ENCODE data around the gene CD7.
A peak's percentile ranks its signal among the peaks of the same experiment; 100 is the strongest.
"Not testable (repeated sequence)": the region's sequence is repeated elsewhere in the genome, so short reads cannot be mapped to it uniquely, and the experiment has no call there.

The CD7 gene

DNA sequence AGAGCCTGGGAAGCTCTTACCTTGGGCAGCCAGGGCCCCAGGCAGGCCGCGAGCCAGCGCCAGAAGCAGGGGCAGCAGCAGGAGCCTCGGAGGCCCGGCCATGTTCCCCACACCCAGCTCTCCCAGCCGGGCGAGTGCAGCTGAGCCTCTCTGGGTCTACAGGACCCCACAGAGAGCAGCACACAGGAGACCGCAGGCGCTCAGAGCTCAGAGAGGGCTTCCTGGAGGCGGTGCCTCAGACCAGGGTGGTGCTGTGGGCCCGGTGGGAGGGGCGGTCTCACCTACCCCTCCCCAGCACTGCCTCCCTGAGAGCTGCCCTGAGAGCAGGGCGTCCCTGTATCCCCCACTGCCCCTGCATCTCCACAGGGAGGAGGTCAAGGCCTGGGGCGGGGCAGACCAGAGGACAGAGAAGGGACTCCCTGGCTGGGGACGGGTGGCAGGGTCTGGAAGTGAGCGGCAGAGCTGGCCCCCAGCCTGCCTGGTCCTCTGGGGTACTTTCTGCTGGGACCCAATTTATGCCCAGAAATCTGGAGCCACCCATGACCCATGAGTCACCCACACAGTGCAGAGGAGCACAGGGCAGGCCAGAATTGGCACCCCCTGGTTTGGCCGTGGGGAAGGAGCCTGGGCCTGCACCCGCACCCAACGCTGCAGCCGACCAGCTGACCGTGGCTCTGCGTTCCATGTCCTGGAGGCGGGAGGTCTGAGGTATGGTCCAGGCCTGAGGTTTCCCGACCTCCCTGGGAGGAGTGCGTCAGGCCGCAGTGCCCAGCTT lies at the start of gene CD7:
Gene CD7 (minus strand): TSS at position 215 of the 775 bp plus-strand sequence. CDS start 113 bp downstream, at position 102.
- DNase-seq = peak; percentile 66 to 81

DNA sequence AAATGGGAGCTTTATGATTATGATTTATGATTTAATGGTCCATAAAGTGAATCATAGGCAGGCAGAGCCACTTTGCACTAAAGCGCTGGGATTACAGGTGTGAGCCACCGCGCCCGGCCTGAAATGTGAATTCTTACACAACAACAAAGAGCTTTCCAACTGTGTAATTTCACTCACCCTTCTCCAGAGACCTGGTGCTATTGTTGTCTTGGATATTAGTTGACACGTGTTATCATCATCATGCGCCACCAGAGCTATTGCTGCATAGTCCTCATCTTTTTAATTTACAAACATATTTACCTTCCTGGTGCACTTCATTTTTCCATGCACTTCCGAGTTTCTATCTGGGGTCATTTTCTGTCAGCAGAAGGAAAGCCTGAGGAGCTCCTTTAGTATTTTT lies 49.3 kb upstream of the CD7 start:
- no peak for DNase-seq

DNA sequence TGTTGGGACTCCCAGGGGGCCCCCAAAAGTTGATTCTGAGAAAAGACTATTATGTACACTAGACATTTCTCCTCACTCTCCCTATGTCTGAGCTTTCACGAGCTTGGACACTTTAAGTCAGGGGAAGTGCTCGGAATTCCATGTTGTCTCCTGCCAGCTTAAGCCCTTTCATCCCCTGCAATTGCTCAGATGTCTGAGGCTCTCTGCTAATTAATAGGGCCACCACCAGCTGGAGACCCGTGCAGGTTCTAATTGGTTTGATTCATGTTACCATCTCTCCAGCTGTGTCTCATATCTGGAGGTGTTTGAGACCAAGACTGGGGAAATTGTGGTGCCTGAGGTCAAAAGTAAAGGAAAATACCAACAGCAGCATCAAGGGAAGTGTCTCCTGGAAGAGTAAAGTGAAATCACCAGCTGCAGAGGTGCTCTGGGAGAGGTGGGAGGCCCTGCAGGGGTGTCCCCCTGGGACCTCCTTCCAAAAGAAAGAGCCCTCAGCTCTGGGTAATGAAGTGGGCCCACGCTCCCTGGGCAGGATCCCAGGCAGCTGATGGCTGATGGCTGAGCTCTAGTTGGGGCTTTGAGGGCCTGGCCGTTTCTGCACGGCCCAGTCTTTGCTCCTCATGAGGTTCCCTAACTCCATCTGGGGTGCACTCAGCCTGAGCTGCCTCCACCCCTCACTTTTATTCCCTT lies 48.3 kb upstream of the CD7 start:
- DNase-seq = no peak

DNA sequence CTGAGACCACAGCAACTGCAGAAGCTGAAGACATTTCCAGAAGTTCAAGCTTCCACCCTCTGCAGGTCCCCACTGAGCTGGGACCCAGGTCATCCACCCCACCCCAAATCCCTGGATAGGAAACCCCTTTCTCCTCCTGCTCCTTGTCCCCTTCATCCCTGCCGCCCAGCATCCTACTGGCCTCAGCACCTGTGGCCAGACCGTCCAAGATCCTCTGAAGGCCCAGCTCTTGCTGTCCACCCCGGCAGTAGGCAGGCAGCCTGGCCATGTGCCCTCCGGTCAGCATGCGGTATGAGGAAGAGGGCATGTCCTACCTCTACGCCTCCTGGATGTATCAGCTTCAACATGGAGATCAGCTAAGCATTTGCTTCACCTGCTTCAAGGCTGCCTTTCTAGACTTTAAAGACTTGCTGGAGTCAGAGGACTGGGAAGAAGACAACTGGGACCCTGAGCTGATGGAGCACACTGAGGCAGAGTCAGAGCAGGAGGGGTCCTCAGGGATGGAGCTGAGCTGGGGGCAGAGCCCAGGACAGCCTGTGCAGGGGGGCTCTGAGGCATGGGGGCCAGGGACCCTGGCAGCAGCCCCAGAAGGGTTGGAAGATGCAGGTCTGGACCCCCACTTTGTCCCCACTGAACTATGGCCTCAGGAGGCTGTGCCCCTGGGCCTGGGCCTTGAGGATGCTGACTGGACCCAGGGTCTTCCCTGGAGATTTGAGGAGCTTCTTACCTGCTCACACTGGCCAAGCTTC lies 44.7 kb upstream of the CD7 start:
- no peak for DNase-seq

DNA sequence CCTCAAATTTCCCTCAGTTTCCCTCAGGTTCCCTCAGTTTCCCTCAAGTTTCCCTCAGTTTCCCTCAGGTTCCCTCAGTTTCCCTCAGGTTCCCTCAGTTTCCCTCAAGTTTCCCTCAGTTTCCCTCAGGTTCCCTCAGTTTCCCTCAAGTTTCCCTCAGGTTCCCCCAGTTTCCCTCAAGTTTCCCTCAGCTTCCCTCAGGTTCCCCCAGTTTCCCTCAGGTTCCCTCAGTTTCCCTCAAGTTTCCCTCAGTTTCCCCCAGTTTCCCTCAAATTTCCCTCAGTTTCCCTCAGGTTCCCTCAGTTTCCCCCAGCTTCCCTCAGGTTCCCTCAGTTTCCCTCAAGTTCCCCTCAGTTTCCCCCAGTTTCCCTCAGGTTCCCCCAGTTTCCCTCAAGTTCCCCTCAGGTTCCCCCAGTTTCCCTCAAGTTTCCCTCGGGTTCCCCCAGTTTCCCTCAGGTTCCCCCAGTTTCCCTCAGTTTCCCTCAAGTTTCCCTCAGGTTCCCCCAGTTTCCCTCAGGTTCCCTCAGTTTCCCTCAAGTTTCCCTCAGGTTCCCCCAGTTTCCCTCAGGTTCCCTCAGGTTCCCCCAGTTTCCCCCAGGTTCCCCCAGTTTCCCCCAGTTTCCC lies 42.2 kb upstream of the CD7 start:
- not testable (repeated sequence) for DNase-seq

DNA sequence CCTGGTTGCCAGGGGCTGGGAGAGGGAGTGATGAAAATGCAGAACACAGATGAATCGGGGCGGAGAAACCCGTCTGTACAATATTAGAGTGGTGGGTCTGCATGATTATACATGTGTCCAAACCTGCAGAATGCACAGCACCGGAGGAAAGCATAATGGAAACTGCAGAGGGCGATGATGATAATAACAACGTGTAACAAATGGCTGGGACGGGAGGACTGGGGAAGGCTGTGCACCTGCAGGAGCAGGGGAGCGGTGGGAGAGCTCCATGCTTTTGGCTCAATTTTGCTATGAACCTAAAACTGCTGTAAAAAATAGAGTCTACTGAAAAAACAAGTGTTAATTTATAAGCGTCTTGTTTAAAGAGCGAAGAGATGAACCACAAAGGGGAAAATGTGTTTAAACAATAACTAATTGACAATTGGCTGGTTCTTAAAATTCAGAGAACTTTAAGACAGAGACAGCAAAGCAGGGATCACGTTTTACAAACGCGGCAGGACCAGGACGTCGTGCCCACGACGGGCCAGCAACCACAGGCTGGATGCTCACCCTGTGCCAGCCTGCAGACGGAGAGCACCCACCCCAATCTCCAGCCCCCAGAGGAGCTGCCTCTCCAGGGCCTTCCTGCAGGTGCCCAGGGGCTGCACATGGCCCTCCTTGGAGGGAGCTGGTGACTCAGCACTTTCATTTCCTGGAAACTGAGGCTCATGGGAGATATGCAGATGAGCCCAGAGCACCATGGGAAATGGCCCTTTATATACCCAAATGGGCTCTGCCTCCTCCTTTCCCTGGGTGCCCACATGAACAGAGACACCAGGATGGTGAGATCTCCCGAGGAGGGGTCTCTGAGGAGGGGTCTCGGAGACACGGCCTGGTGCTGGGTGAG lies 41.3 kb upstream of the CD7 start, which contains the start of gene TEX19:
Gene TEX19 (plus strand): TSS at position 783 of the 886 bp plus-strand sequence. CDS start 2,904 bp downstream, outside the sequence.
- no peak for DNase-seq

DNA sequence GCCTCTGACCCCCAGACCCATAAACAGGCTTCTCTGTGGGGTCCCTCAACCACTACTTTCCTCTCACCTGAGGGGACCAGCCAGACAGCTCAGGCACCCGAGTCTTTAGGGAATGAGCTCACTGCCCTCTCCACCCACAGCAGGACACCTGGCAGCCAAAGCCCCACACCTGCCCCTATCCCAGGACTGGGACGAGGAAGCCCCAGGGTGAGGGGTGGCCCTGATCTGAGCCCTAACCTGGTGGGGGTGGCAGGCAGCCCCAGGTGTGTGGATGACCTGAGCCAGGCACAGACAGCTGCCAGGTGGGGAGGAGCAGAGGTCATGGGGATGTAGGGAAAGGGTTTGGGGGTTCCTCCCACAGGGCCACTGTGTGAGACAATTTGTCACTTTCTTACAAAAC lies 40.0 kb upstream of the CD7 start:
- DNase-seq = no peak

DNA sequence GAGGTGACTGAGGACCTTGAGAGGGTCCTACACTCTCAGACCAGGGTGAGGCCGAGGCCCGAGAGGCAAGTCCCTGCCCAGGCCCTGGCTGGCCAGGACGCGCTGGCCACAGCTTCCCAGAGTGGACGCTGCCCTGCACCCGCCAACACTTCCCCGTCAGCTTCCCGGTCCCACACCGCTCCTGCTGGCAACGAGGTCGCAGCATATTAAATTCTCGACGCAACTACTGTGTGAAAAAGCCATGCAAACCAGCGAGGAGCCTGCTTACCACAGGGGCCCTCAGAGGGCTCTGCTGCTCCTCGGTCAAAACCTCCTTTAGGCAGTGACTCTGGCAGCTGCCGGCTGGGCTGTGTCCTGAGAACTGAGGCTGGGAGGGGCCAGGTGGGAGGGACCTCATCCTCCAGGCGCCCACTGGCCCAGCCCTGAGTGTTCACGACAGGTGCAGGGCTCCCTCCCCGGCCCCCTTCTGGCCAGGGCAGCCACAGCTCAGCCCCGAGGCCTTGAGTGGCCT lies 39.5 kb upstream of the CD7 start:
- DNase-seq = no peak

DNA sequence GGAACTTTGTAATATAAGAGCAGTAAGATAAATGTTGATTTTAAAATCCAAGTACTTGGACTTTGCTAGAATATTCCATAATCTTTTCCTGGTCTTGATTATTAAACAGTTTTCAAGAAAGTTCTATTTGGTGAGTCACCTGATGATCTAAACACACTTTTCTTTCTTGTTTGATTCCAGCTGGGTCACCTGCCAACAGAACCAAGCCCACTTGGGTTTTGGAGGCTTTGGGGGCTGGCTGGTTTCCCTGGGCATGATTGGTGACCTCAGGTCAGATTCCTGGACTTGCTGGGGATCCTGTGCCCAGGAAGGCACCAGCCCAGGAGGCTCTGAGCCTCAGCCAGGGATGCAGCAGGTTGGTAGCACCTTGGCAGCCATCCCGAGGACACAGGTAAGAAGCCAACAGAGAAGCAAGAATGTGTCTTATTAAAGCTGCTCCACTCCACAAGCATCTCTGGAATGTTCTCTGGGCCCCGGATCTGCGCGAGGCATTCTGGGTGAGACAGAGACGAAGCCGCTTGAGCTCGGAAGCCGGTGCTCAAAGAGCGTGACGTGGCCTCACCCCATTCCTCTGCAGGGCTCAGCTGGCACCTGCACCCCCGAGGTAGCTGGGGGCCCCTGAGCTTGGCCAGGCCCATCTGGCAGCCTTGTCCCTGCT lies 38.5 kb upstream of the CD7 start:
- no peak for DNase-seq

DNA sequence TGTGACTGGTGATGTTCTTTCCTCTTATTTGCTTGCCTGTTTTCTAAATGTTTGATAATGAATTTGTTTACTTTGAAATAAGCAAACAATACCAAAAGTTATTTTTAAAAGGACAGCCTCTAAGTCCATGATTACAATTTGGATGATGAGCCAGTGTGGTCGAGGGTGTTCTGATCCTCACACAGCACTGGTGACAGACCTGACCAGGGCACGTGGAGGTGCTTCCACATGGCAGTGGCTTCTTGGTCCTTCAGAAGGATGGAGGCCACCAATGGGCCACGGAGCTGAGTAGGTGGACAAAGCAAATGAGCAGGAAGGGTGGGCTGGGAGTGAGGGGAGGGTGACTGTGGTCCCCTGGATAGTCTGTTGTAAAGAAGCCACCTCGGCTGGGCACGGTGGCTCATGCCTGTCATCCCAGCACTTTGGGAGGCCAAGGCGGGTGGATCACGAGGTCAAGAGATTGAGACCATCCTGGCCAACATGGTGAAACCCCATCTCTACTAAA lies 37.4 kb upstream of the CD7 start:
- no peak for DNase-seq

DNA sequence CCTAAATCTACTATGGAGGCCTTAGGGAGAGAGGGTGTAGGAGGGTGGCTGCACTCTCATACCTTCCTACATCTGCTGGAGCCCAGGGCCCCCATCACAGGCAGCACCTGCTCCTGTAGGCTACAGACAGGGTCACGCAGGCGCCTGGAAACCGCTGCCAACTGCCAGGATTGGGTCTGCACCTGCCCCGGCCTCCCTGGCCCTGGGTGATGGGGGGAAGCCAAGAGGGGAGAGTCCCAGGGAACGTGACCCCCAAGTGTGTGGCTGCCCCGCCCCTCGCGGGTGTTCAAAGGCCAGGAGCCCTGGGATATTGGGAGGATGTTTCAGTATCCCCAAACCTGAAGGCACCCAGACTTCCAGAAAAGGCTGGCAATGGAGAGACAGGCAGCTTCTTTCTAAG lies 36.1 kb upstream of the CD7 start:
- DNase-seq = no peak

DNA sequence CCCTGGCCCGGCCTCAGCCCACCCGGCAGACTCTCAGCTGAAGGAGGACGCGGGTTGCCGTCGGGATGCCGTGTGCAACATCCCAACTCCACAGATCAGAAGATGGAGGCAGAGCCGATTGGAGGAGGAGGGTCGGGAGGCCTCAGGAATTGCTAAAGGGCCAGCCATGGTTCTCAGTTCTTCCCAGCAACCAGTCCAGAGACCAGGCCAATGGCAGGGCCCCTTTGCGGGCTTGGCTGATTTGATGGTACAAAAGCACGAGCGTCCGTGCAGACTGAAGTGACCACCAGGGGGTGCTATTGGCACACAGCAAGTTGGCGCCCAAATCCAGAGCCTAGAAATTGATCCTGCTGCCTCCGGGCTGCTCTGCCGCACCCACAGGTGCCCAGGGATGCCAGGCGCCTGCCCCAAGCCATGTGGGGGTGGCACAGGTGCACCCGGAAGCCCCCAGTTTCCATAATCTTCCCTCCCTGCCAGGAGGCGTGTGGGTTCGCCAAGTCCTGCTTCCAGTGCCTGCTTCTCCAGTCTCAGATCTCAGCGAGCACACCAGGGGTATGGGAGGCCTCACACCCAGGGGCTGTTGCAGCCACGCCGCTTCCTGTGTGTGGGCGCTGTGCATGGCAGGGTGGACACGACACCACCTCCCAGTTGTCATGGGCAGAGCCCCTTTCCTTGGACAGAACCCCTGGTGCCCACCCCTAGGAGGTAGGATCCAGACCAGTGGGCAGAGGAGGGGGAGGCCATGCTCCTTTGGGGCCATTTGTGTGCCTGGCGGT lies 34.5 kb upstream of the CD7 start:
- peak; percentile 86 to 89 for DNase-seq

DNA sequence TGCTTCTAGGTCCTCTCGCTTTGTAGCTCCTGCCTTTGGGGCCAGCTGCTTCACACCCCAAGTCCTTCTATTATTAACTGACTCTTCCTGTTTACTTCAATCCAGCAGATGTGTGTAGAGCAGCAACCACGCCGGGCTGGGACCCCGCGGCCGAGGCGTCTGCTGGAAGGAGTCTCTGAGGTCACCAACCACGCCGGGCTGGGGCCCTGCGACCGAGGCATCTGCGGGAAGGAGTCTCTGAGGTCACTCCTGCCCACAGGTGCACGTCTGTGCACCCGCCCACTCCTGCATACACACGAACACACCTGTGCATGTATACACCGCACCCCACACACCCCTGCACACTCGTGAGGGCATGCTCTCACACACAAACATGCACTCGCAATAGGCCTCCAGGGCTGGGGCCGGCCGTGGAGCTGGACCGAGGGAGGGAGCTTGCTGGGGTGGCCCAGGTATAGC lies 33.9 kb upstream of the CD7 start:
- no peak for DNase-seq

DNA sequence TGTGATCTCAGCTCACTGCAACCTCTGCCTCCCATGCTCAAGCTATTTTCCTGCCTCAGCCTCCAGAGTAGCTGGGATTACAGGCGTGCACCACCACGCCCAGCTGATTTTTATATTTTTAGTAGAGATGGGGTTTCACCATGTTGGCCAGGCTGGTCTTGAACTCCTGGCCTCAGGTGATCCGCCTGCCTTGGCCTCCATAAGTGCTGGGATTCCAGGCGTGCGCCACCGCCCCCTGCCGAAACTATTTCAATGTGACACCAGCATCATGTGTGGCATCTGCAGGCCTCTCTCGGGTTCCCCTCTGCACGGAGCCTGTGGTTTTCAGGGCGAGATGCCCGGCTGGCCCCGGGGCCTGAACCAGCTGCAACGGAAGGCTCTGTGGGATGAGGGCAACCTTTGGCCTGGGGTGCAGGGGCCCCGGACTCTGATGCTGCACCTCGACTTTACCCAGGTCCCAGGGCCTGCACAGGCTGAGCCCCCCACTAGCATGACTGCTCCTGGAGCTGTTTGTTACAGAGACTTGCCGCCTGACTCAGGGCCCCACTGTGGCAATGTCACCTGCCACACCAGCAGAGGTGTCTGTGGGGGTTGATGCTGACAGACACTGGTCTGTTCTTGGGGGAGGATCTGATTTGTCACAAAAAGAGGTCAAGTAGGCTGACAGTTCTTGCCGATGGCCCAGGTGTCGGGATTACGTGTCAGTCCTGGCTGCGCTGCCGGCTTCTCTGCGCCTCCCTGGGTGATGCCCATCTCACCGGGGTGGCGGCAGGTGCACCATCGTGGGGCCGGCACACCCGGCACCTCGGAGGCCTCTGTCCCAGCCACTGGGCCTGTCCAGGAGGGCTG lies 33.0 kb upstream of the CD7 start:
- DNase-seq = peak; percentile 50 to 73

DNA sequence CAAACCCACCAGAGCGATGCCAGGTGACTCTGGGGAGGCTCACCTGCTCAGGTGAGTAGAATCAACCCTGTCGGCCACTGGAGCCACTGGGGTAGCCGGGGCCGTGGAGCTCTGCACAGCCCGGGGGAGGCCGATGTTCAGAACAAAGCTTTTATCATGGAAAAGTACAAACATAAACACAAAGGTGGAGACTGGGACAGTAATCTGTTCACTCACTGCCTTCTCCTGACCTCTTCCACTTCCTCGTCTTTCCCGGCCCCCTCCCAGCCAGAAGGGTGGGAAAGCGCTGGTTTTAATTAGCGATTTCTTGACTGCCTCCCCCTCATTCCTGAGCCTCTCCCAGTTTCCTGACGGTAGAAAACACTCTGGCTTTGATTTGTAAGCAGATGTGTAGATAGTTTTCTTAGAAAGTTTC lies 31.9 kb upstream of the CD7 start:
- no peak for DNase-seq

DNA sequence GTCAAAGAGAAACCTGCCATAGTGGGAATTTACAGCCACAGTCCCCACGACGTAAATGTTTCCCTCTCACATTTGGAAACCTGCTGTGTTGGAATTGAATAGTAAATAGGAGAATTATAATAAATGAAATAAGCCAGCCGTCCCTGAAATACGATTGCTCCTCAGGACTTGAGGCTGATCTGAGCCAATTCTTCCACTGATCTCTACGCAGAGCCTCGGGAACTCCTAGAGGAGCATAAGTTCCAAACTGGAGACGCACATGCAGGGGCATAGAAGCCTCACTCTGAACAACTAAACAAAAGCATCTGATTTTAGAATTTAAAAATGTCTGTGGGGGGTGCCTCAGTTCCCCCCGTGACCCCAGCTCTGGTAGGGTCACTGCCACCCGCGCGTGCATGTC lies 31.5 kb upstream of the CD7 start:
- no peak for DNase-seq

DNA sequence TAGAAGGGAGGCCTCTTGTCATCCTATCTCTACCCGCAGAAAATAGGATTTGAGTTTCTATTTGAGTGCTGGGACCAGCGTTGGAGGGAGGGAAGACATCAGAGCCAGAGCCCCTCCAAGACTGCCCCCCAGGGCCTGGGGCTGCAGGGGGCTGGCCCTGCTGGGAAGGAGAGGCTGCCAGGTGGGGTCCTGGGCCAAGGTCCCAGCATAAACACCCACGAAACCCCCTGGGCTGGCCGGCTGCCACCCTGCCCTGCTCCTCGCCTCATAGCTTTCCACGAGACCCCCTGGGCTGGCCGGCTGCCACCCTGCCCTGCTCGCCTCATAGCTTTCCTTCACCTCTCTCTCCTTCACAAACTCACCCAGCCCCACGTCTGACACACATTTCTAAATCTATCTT lies 31.0 kb upstream of the CD7 start:
- DNase-seq = no peak

DNA sequence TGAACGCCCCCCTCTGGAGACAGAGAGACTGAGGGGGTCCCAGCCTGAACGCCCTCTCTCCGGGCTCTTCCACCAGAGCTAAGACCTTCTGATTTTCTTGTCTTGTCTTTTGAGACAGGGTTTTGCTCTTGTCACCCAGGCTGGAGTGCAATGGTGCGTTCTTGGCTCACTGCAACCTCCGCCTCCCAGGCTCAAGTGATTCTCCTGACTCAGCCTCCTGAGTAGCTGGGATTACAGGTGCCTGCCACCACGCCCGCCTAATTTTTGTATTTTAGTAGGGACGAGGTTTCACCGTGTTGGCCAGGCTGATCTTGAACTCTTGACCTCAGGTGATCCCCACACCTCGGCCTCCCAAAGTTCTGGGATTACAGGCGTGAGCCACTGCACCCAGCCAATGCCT lies 30.6 kb upstream of the CD7 start:
- not testable (repeated sequence) for DNase-seq

Measured in stimulated activated CD4-positive, alpha-beta T cell treated with anti-CD3 and anti-CD28 coated beads, Interleukin-2, amount 100 ng/mL, for 24 hours (primary cell).